Measurements from ENCODE around the gene NATD1. TPM values are rescaled to one million over a fixed set of nuclear protein-coding genes. Genes with fewer than 3 reads are reported as not detected.
A peak's percentile ranks its signal among the peaks of the same experiment; 100 is the strongest.

Gene NATD1
- total RNA-seq, 2 experiments from 2014 or later, result 1.8 to 1.9 TPM

DNA sequence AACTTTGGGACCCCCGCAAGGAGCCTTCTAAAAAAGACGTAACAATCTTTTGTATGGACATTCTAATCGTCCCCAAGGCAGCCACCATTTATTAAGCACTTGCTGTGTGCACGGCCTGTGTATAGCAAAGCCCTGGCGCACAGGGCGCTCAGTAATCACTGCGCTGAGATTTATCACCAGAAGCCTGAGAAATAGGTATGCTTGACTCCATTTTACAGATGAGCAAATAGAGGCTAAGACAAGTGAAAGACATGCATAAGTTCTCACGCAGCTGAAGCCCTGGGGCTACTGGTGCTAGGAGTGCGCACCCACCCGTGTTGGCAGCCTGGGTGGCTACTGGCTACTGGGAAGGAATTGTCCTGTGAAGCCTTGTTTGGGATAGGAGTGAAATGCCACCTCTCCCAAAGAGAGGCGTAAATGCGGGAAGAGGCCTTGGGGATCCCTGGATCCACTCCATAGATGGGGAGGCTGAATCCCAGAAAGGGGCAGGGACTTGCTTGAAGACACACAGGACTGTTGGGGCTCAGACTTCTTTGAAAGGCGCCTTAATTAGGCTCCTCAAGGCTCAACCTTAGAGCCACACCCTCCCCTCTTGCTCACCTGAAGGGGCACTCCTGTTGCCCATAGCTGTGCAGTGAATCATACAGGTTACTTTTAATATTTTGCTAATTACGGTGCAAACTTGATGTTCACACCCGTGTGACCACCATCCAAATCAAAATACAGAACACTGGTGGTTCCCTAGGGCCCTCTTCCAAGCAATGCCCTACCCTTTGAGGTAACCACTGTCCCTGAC lies 634 bp upstream of the NATD1 start:
- H3K4me3 Mint-ChIP-seq, result peak overlapping the region; percentile 71
- peaks cover 14% of the 10 kb centered on the region for H3K27me3 Mint-ChIP-seq
- no peaks in the 10 kb centered on the region for H3K36me3 Mint-ChIP-seq
- CTCF ChIA-PET, result interaction anchor here (0.9 to 1.7 kb wide), 3 partner anchors 25 to 261 kb away, joined by 3 to 5 read pairs (median 4); no protein-coding TSS in a partner anchor
- ATAC-seq (peak; percentile 25), DNase-seq (no peak)
- H3K9me3 Mint-ChIP-seq (ENCODE audit: low read depth), result no peaks in the 10 kb centered on the region
- H3K27ac Mint-ChIP-seq, result no peak overlapping the region
- H3K4me1 Mint-ChIP-seq, result peaks cover 12% of the 10 kb centered on the region

DNA sequence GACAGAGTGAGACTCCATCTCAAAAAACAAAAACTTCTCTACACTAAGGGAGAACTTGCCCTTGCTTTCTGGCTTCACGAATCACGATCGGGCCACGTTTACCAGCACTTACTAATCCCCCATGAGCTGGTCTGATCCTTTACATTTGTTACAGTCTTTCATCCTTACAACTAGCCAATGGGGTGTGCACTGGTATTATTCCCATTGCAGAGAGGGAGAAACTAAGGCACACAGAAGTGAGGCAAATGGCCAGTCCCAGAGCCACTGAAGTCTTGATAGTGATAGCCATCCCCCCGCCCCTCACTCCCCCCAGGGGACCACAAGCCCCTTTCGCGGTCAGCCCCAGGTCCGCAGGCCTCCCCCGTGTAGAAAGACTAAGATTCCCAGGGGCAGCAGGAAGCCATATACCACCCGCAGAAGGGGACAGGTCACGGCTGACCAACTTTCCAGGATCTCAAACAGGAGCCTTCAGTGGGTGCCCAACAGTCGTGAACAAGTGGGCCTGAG lies 868 bp downstream of the NATD1 start:
- ATAC-seq (no peak), DNase-seq (no peak)
- Mint-ChIP-seq H3K27ac (peak overlapping the region; percentile 11), H3K4me1 (peaks cover 10% of the 10 kb centered on the region), H3K9me3 (ENCODE audit: low read depth) (no peaks in the 10 kb centered on the region), H3K4me3 (peak overlapping the region; percentile 47), H3K36me3 (no peaks in the 10 kb centered on the region), H3K27me3 (peaks cover 14% of the 10 kb centered on the region)
- CTCF ChIA-PET, result interaction anchor here (1.0 to 2.4 kb wide), 3 partner anchors 27 to 261 kb away, joined by 4 to 6 read pairs (median 5); no protein-coding TSS in a partner anchor

DNA sequence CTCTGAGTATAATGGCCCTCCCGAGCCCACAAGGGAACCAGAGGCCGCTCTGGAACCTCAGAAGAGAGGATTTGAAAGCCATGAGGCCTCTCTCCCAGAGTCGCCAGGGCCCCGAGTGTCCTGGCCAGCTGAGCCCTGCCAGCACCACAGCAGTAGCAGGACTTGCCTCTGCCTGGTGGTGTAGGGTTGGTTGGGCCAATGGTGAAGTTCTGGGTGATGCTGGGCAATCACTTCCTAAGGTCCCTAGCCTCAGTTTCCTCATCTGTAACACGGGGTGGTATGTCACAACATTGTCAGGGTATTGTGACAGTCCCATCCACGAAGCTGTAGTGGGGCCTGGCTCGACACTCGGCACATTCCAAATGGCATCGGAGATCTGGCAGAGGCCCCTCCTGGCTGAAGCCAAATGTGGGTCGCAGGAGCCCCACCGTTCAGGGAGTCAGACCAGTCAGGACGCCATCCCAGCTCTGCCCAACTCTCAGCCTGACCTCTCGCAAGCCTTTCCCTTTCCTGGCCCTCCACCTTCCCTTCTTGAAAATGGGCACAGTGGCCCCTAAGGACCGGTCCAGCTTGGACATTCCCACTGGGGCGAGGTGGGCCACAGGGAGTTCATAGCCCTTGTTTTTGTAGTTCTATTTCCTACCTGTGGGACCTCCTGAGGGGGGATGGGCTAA lies 1.7 kb downstream of the NATD1 start:
- peaks cover 10% of the 10 kb centered on the region for H3K4me1 Mint-ChIP-seq
- H3K27ac Mint-ChIP-seq, result no peak overlapping the region
- DNase-seq, result no peak
- CTCF ChIA-PET, result interaction anchor here (1.4 to 2.4 kb wide), 2 partner anchors 28 to 132 kb away, joined by 4 to 6 read pairs; no protein-coding TSS in a partner anchor
- H3K27me3 Mint-ChIP-seq, result peaks cover 13% of the 10 kb centered on the region
- no peak for ATAC-seq
- no peak overlapping the region for H3K4me3 Mint-ChIP-seq
- no peaks in the 10 kb centered on the region for H3K36me3 Mint-ChIP-seq
- no peaks in the 10 kb centered on the region for H3K9me3 Mint-ChIP-seq (ENCODE audit: low read depth)

DNA sequence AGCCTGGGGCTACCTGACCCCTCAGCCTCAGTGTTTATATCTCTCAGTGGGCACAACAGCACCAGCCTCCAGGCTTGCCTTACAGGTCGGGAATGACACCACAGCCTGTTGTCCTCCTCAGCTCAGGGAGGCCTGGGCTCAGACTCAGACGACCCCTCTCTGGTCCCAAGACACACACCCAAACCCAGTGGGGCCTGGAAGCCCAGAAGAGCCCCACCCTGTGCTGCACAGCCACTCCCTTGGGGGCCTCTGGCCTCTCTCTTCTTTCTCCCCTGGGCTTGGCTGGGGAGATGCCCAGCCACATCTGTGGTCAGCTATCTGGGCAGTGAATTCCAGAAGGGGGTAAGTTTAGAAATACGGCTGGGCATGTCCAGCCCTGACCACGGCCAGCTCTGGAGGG lies 2.4 kb downstream of the NATD1 start:
- H3K27me3 Mint-ChIP-seq, result peaks cover 11% of the 10 kb centered on the region
- DNase-seq (no peak), ATAC-seq (no peak)
- CTCF ChIA-PET, result interaction anchor here (1.4 to 2.4 kb wide), 2 partner anchors 28 to 131 kb away, joined by 4 to 6 read pairs; no protein-coding TSS in a partner anchor
- H3K36me3 Mint-ChIP-seq, result no peaks in the 10 kb centered on the region
- H3K9me3 Mint-ChIP-seq (ENCODE audit: low read depth), result no peaks in the 10 kb centered on the region
- H3K4me3 Mint-ChIP-seq, result no peak overlapping the region
- no peak overlapping the region for H3K27ac Mint-ChIP-seq
- peaks cover 10% of the 10 kb centered on the region for H3K4me1 Mint-ChIP-seq

DNA sequence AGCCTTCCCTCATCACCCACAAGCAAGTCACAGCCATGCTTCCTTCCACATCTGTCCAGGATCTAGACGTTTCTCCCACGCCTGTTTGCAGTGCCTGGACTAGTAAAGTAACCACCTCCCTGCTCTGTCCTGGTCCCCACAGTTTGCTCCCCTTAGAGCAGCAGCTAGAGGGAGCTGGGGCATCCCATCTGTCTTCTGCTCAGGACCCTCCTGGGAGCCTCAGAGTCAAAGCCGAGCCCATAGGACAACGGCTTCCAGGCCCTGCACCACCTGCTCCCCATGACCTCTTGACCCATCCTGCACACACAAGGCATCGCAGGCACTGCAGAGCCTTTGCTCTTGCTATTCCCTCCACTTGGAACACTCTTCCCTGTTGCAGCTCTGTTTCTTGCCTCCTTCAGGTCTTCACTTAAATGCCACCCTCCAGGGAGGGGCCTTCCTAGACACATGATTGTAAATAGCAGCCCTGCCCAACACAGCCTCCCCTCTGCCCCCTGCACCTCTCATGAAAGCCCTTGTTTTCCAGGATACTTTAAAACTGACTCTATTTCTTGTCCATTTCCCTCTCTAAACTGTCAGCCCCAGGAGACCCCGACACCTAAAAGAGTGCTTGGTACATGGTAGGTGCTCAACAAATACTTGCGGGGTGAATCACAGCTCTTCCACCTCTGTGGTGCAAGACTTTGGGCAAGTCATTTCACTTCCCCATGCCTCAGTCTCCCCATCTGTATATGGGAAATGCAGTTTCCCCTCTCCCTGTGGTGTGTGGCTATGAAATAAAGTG lies 3.1 kb downstream of the NATD1 start:
- CTCF ChIA-PET, result interaction anchor here (0.9 to 2.4 kb wide), 4 partner anchors 10 to 131 kb away, joined by 4 to 6 read pairs (median 4); no protein-coding TSS in a partner anchor
- ATAC-seq (no peak), DNase-seq (no peak)
- no peak overlapping the region for H3K4me3 Mint-ChIP-seq
- H3K9me3 Mint-ChIP-seq (ENCODE audit: low read depth), result no peaks in the 10 kb centered on the region
- H3K4me1 Mint-ChIP-seq, result peaks cover 10% of the 10 kb centered on the region
- H3K36me3 Mint-ChIP-seq, result no peaks in the 10 kb centered on the region
- peaks cover 11% of the 10 kb centered on the region for H3K27me3 Mint-ChIP-seq
- H3K27ac Mint-ChIP-seq, result no peak overlapping the region

DNA sequence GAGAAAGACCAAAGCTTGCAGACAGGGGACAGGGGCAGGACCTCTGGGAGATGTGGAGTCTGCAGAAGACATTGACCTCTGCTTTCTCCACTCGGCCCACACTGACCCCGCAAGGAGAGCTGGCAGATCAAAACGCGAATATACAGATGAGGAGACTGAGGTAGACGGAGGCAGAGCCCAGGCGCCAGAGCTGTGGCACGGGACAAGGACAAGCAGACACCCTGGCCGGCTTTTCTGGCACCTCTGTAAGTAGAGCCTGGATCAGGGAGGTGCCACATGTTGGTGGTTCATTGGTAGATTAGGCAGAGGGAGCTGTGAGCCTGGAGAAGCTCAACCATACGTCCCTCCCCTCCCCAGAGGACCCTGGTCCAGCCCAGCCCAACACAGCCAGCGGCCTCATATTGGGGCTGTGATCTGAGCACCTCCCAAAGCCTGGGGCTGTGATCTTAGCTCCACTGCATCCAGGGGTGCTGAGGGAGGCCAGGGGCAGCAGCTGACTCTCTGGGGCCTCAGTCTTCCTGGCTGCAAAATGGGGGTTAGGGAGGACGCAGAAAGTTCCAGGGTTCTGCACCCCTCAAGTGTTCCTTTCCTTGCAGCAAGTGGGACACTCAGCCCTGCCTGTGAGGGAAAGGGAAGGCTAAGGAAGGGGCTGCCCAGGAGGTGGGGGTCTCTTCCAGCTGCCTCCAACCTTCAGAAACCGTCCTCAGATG lies 4.0 kb downstream of the NATD1 start:
- Mint-ChIP-seq H3K9me3 (ENCODE audit: low read depth) (no peaks in the 10 kb centered on the region), H3K4me1 (peaks cover 10% of the 10 kb centered on the region), H3K4me3 (no peak overlapping the region), H3K27ac (no peak overlapping the region), H3K36me3 (no peaks in the 10 kb centered on the region), H3K27me3 (peaks cover 11% of the 10 kb centered on the region)
- ATAC-seq (no peak), DNase-seq (no peak)
- CTCF ChIA-PET, result interaction anchor here (1.1 kb wide), 1 partner anchor 30 kb away, joined by 4 read pairs; no protein-coding TSS in a partner anchor

DNA sequence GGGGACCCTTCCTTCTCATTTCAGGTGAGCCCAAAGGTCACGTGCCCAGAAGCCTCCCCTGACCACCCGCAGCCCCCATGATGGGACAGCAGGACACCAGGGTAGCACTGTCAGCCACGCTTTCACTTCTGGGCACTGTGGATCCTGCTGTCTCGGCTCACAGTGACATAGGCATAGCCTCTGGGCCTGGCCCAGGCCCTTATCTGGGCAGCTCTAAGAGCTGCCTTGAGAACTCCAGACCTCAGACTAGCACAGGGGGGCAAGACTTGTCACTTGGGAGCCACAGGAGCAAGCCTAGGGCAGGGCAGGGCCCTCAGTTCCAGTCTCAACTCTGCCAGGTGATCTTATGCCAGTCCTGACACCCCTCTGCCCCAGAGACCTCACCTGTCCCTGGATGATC lies 4.7 kb downstream of the NATD1 start:
- no peak overlapping the region for H3K27ac Mint-ChIP-seq
- DNase-seq, result no peak
- H3K36me3 Mint-ChIP-seq, result no peaks in the 10 kb centered on the region
- no peaks in the 10 kb centered on the region for H3K9me3 Mint-ChIP-seq (ENCODE audit: low read depth)
- peaks cover 3% of the 10 kb centered on the region for H3K4me1 Mint-ChIP-seq
- CTCF ChIA-PET, result no interaction called here
- peaks cover 9% of the 10 kb centered on the region for H3K27me3 Mint-ChIP-seq
- no peak overlapping the region for H3K4me3 Mint-ChIP-seq
- no peak for ATAC-seq

DNA sequence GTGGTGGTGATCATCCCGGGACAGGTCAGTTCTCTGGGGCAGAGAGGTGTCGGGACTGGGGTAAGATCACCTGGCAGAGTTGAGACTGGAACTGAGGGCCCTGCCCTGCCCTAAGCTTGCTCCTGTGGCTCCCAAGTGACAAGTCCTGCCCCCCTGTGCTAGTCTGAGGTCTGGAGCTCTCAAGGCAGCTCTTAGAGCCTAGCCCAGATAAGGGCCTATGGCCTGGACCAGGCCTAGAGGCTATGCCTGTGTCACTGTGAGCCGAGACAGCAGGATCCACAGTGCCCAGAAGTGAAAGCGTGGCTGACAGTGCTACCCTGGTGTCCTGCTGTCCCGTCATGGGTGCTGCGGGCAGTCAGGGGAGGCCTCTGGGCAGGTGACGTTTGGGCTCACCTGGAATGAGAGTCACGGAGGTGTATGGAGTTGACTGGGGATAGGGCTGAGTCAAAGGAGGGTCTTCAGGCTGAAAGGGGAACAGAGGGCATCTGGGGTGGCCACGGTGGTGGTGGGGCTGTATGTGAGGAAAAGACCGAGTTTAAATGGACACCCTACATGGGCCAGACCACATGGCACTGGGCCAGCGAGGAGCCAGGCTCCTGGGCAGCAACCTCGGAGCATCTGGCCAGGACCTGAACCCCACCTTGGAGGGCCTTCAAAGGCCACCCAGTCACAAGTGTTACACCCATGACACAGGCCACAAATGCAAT lies 5.5 kb downstream of the NATD1 start:
- H3K36me3 Mint-ChIP-seq, result no peaks in the 10 kb centered on the region

DNA sequence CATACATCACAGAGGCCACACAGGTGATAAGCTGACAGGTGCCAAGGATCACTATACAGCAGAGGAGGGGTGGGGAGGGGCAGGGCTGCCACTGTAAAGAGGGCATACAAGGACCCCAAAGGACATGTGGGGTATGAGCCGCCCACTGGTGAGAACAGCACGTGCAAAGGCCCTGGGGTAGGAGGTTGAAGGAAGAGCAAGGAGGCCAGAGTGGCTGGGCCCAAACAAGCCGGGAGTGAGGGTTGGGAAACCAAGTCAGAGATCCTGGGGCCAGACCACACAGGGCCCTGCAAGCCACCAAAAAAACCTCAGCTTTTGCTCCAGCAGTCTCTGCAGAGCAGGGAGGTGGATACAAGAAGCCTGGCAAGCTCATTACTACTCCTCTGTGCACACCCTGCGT lies 6.5 kb downstream of the NATD1 start:
- ATAC-seq, result no peak
- Mint-ChIP-seq H3K27me3 (no peaks in the 10 kb centered on the region), H3K9me3 (ENCODE audit: low read depth) (no peaks in the 10 kb centered on the region), H3K4me1 (no peaks in the 10 kb centered on the region), H3K27ac (no peak overlapping the region), H3K36me3 (no peaks in the 10 kb centered on the region), H3K4me3 (no peak overlapping the region)
- CTCF ChIA-PET, result no interaction called here
- DNase-seq, result no peak

More for the DNA sequence above, 5.5 kb downstream of the NATD1 start:
- no peak overlapping the region for H3K27ac Mint-ChIP-seq
- CTCF ChIA-PET, result no interaction called here
- H3K9me3 Mint-ChIP-seq (ENCODE audit: low read depth), result no peaks in the 10 kb centered on the region
- no peak for ATAC-seq
- H3K27me3 Mint-ChIP-seq, result peaks cover 8% of the 10 kb centered on the region
- H3K4me1 Mint-ChIP-seq, result peaks cover 3% of the 10 kb centered on the region
- DNase-seq, result no peak
- H3K4me3 Mint-ChIP-seq, result no peak overlapping the region

DNA sequence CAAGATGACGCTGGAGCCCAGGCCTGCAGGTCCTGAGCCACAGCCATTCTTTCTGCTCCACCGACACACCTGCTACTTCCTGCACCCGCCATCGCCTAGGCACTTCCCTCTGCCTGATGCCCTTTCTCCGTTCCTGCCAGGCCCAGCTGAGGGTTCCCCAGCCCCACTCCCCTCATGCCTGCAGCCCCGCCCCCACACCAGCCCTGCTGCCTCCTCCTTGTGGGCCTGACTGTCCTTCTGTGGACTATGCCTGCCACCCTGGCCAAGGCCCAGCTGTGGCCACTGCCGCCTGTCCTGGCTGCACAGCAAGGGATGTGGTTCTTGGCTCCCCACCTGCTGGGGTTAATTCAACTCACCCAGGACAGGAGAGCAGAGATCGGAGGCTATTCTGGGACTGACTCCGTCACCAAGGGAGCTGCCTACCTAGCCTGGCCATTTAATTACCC lies 7.5 kb downstream of the NATD1 start:
- no peaks in the 10 kb centered on the region for H3K27me3 Mint-ChIP-seq
- CTCF ChIA-PET, result interaction anchor here (0.6 kb wide), 1 partner anchor 47 kb away, joined by 3 read pairs; no protein-coding TSS in a partner anchor
- DNase-seq (no peak), ATAC-seq (no peak)
- H3K4me1 Mint-ChIP-seq, result no peaks in the 10 kb centered on the region
- no peak overlapping the region for H3K4me3 Mint-ChIP-seq
- H3K36me3 Mint-ChIP-seq, result no peaks in the 10 kb centered on the region
- no peak overlapping the region for H3K27ac Mint-ChIP-seq
- no peaks in the 10 kb centered on the region for H3K9me3 Mint-ChIP-seq (ENCODE audit: low read depth)

DNA sequence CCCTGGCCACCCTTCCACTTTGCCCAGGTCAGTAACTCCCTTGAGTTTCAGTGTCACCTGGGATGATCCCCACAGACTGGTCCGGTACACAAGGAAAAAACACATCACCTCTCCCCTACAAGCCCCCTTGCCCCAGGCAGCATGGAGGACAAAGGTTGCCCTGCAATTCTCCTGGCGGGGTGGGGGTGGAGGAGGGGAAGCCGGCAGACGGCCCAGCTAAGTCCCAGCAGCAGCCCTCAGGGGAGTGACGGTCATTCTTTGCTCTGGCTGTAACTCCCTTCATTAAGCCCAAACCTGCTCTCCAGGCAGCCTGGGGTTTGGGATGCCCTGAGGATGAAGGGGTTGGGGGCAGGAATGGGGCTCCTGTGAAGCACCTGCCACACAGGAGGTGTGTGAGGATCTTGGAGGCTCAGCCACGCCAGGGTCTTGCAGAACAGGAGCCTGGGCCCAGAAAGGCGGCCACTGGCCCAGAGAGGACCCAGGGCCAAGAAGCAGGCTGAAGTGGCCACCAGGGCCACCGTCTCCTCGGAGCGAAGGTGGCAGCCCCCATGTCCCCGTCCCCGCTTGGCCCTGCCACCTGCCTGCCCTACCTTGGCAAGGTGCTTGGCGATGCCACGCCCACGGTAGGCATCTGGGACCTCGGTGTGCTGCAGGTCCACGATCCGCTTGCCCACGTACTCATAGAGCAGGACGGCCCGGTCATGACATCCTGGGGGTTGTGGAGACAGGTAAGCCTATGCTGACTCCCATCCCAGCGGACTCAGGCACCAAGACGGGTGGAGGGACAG lies 9.5 kb downstream of the NATD1 start:
- no peak for DNase-seq
- Mint-ChIP-seq H3K9me3 (ENCODE audit: low read depth) (no peaks in the 10 kb centered on the region), H3K27me3 (no peaks in the 10 kb centered on the region), H3K36me3 (no peaks in the 10 kb centered on the region), H3K4me3 (no peak overlapping the region), H3K27ac (no peak overlapping the region), H3K4me1 (no peaks in the 10 kb centered on the region)
- CTCF ChIA-PET, result no interaction called here
- no peak for ATAC-seq
